Erythroblast (primary cell): ENCODE results near the gene KLHL1.

Source experiments
- DNase-seq, 2 experiments: peaks; one replicate each; lab custom pipeline; 2025; lab: John Stamatoyannopoulos, UW
- GATA1 ChIP-seq: IDR thresholded peaks from 2 replicates; pipeline ENCODE4 v1.6.1; 2011; ENCODE audit warnings: low read depth, mild to moderate bottlenecking, control low read depth, low read length, moderate library complexity
- POLR2A ChIP-seq: IDR thresholded peaks from 2 replicates; pipeline ENCODE4 v1.6.1; 2011; ENCODE audit warnings: mild to moderate bottlenecking, low read length

The KLHL1 gene

GRCh38 chr13:69866555-69866954 is 241.7 kb downstream of the KLHL1 start:
- TF ChIP-seq POLR2A (no peak), GATA1 (no peak)
- DNase-seq, result no peak

- TF ChIP-seq GATA1 (no peak), POLR2A (no peak)
- peak; percentile 48 to 66 for DNase-seq
Measured at GRCh38 chr13:69857183-69857821, 250.9 kb downstream of the KLHL1 start.

- DNase-seq, result no peak
- TF ChIP-seq GATA1 (no peak), POLR2A (no peak)
Measured at GRCh38 chr13:69856331-69856730, 251.9 kb downstream of the KLHL1 start.

- DNase-seq, result no peak
- TF ChIP-seq GATA1, result no peak
- TF ChIP-seq POLR2A, result no peak
Measured at GRCh38 chr13:69828527-69828926, 279.7 kb downstream of the KLHL1 start.

GRCh38 chr13:69820180-69820579 is 288.1 kb downstream of the KLHL1 start:
- DNase-seq, result no peak
- no peak for TF ChIP-seq GATA1
- TF ChIP-seq POLR2A, result no peak

- TF ChIP-seq GATA1 (no peak), POLR2A (no peak)
- DNase-seq, result no peak
Measured at GRCh38 chr13:69817333-69817869, 290.9 kb downstream of the KLHL1 start.

- no peak for TF ChIP-seq GATA1
- TF ChIP-seq POLR2A, result no peak
- no peak for DNase-seq
Measured at GRCh38 chr13:69809152-69809551, 299.1 kb downstream of the KLHL1 start.

GRCh38 chr13:69796256-69796655 is 312.0 kb downstream of the KLHL1 start:
- TF ChIP-seq POLR2A (no peak), GATA1 (no peak)

GRCh38 chr13:69793783-69794453 is 314.3 kb downstream of the KLHL1 start:
- TF ChIP-seq GATA1, result no peak
- TF ChIP-seq POLR2A, result no peak
- no peak for DNase-seq

More at GRCh38 chr13:69796256-69796655, 312.0 kb downstream of the KLHL1 start:
- no peak for DNase-seq

- DNase-seq, result no peak
- TF ChIP-seq GATA1 (no peak), POLR2A (no peak)
Measured at GRCh38 chr13:69776937-69777336, 331.3 kb downstream of the KLHL1 start.

- no peak for DNase-seq
- TF ChIP-seq POLR2A (no peak), GATA1 (no peak)
Measured at GRCh38 chr13:69769608-69770007, 338.6 kb downstream of the KLHL1 start.

GRCh38 chr13:69761581-69761980 is 346.7 kb downstream of the KLHL1 start:
- DNase-seq, result no peak

GRCh38 chr13:69755101-69755500 is 353.2 kb downstream of the KLHL1 start:
- no peak for TF ChIP-seq GATA1
- DNase-seq, result no peak

More at GRCh38 chr13:69761581-69761980, 346.7 kb downstream of the KLHL1 start:
- no peak for TF ChIP-seq POLR2A
- TF ChIP-seq GATA1, result no peak

GRCh38 chr13:69751259-69751658 is 357.0 kb downstream of the KLHL1 start:
- no peak for DNase-seq
- TF ChIP-seq POLR2A (no peak), GATA1 (no peak)

GRCh38 chr13:69737129-69737935 is 370.9 kb downstream of the KLHL1 start:
- TF ChIP-seq POLR2A, result no peak
- no peak for TF ChIP-seq GATA1
- DNase-seq, result no peak
